HCT116 (cell line): ENCODE data around the gene CRB3. TPM values are rescaled to one million over a fixed set of nuclear protein-coding genes. Genes with fewer than 3 reads are reported as not detected.

Source experiments
- ATAC-seq: fragments of 200-7000 bp; cut with Tn5 transposase; 2 replicates; pipeline ENCODE4 v1.9.1; 2020; ENCODE audit warnings: mild to moderate bottlenecking, moderate library complexity
- BruUV-seq: library from RNA; stranded (reverse); fragments of 400-500 nt; replicated peaks from 2 replicates; lab custom pipeline; 2021; lab: Mats Ljungman, UMichigan
- CTCF ChIA-PET: fragments of 300-600 bp; sonication (Branson Sonifier 250); formaldehyde crosslinking; loops from one replicate; lab custom pipeline; 2021; ENCODE audit warnings: antibody characterized with exemption; lab: Charles Lee
- POLR2A ChIA-PET: fragments of 300-600, 350-600 bp; sonication (Branson Sonifier 250); formaldehyde crosslinking; loops from one replicate; lab custom pipeline; 2021; ENCODE audit warnings: antibody characterized with exemption; lab: Charles Lee
- RAD21 ChIA-PET, 2 experiments: fragments of 300-600 bp; sonication (Branson Sonifier 250); formaldehyde crosslinking; loops; one replicate each; lab custom pipeline; 2023; ENCODE audit warnings: low total read pairs in 2 of 2; ENCODE audit not compliant: uncharacterized antibody in 2 of 2, unreplicated experiment in 2 of 2, low non-redundant PET in 1 of 2; lab: Charles Lee
- DNase-seq: peaks from one replicate; pipeline ENCODE4 v3.0.0-alpha.2; 2010; ENCODE audit warnings: low read depth, low spot score
- H2AFZ ChIP-seq: fragments of 200-600 bp; shearing (Covaris generic), sonication (generic); 2 replicates; pipeline ENCODE4 v1.6.1; 2017; ENCODE audit warnings: low read depth, mixed run types, mixed read lengths, antibody characterized with exemption, low read length; ENCODE audit not compliant: poor library complexity, severe bottlenecking
- H3K27ac ChIP-seq: 2 replicates; pipeline ENCODE4 v1.5.1; 2012; ENCODE audit warnings: low read depth, low read length
- H3K27me3 ChIP-seq: fragments of 200-600 bp; sonication (generic); 2 replicates; pipeline ENCODE4 v1.6.1; 2016; ENCODE audit warnings: mixed run types, low read length, mixed read lengths; ENCODE audit not compliant: insufficient read depth
- H3K36me3 ChIP-seq, 2 experiments: fragments of 200-500 bp in 1 of 2; fragments of 200-600 bp in 1 of 2; sonication (Bioruptor generic) in 1 of 2; sonication (generic) in 1 of 2; 2 replicates each; pipeline versions ENCODE4 v1.5.1 to v1.6.1; 2014 to 2016; ENCODE audit warnings: low read length in 2 of 2, inconsistent platforms in 1 of 2, mixed read lengths in 1 of 2, mixed run types in 1 of 2; ENCODE audit not compliant: insufficient read depth in 2 of 2, control insufficient read depth in 1 of 2
- H3K4me1 ChIP-seq, 2 experiments: fragments of 200-600 bp in 1 of 2; sonication (generic) in 1 of 2; 2 replicates each; pipeline versions ENCODE4 v1.5.1 to v1.6.1; 2012 to 2017; ENCODE audit warnings: low read length in 2 of 2, inconsistent platforms in 1 of 2, mild to moderate bottlenecking in 1 of 2, mixed read lengths in 1 of 2, mixed run types in 1 of 2, moderate library complexity in 1 of 2; ENCODE audit not compliant: insufficient read depth in 2 of 2, control insufficient read depth in 1 of 2
- H3K4me2 ChIP-seq: fragments of 200-600 bp; sonication (generic); 2 replicates; pipeline ENCODE4 v1.6.1; 2017; ENCODE audit warnings: mixed run types, low read length, mixed read lengths
- H3K4me3 ChIP-seq, 2 experiments: fragments of 200-600 bp in 1 of 2; sonication (generic) in 1 of 2; replicated peaks in 1 of 2; 2 replicates each; pipeline ENCODE4 v1.5.1; 2011 to 2016; ENCODE audit warnings: low read length in 2 of 2, control low read depth in 1 of 2, low read depth in 1 of 2, mild to moderate bottlenecking in 1 of 2, mixed read lengths in 1 of 2, mixed run types in 1 of 2
- H3K79me2 ChIP-seq: fragments of 200-600 bp; sonication (generic); 2 replicates; pipeline ENCODE4 v1.6.1; 2017; ENCODE audit warnings: mild to moderate bottlenecking, mixed run types, low read length, moderate library complexity, mixed read lengths; ENCODE audit not compliant: insufficient read depth
- H3K9ac ChIP-seq: fragments of 200-600 bp; sonication (generic); 2 replicates; pipeline ENCODE4 v1.6.1; 2016; ENCODE audit warnings: low read length, mixed read lengths
- H3K9me2 ChIP-seq: fragments of 200-600 bp; sonication (generic), shearing (Covaris generic); 2 replicates; pipeline ENCODE4 v1.6.1; 2017; ENCODE audit warnings: mixed run types, mild to moderate bottlenecking, moderate library complexity; ENCODE audit not compliant: insufficient read depth
- H3K9me3 ChIP-seq, 2 experiments: fragments of 200-500 bp in 1 of 2; fragments of 200-600 bp in 1 of 2; sonication (Bioruptor generic) in 1 of 2; sonication (generic) in 1 of 2; 2 replicates each; pipeline ENCODE4 v1.6.1; 2014 to 2017; ENCODE audit warnings: low read length in 2 of 2, mixed read lengths in 2 of 2, inconsistent platforms in 1 of 2, low read depth in 1 of 2, mild to moderate bottlenecking in 1 of 2, mixed run types in 1 of 2, moderate library complexity in 1 of 2; ENCODE audit not compliant: control insufficient read depth in 1 of 2, insufficient read depth in 1 of 2
- H4K20me1 ChIP-seq: fragments of 200-600 bp; sonication (generic), shearing (Covaris generic); 2 replicates; pipeline ENCODE4 v1.6.1; 2017; ENCODE audit warnings: mixed run types, mild to moderate bottlenecking, moderate library complexity; ENCODE audit not compliant: insufficient read depth
- CEBPB ChIP-seq: IDR thresholded peaks from 2 replicates; pipeline ENCODE4 v1.6.1; 2012; ENCODE audit warnings: low read depth
- CTCF ChIP-seq, 3 experiments: fragments of 200-600 bp in 1 of 3; sonication (generic) in 1 of 3; IDR thresholded peaks in 2 of 3; conservative IDR thresholded peaks in 1 of 3; 2 replicates each; pipeline ENCODE4 v1.5.1; 2012 to 2017; ENCODE audit warnings: low read depth in 2 of 3, low read length in 2 of 3, antibody characterized with exemption in 1 of 3, borderline replicate concordance in 1 of 3, control low read depth in 1 of 3, mild to moderate bottlenecking in 1 of 3, mixed read lengths in 1 of 3, mixed run types in 1 of 3, moderate library complexity in 1 of 3; ENCODE audit not compliant: insufficient read depth in 1 of 3
- ELF1 ChIP-seq: IDR thresholded peaks from 2 replicates; pipeline ENCODE4 v1.6.1; 2012; ENCODE audit warnings: low read depth, borderline replicate concordance
- EZH2 ChIP-seq: fragments of 200-600 bp; sonication (generic); IDR thresholded peaks from 2 replicates; pipeline ENCODE4 v1.6.1; 2017; ENCODE audit warnings: antibody characterized with exemption, mixed run types
- FOSL1 ChIP-seq: IDR thresholded peaks from 2 replicates; pipeline ENCODE4 v1.6.1; 2012; ENCODE audit warnings: low read depth
- JUND ChIP-seq: IDR thresholded peaks from 2 replicates; pipeline ENCODE4 v1.6.1; 2012
- POLR2AphosphoS5 ChIP-seq: IDR thresholded peaks from 2 replicates; pipeline ENCODE4 v1.6.1; 2011; ENCODE audit warnings: mild to moderate bottlenecking, low read depth, low read length, moderate library complexity
- RAD21 ChIP-seq: IDR thresholded peaks from 2 replicates; pipeline ENCODE4 v1.6.1; 2012; ENCODE audit warnings: low read depth, mild to moderate bottlenecking
- SIN3A ChIP-seq: IDR thresholded peaks from 2 replicates; pipeline ENCODE4 v1.6.1; 2012; ENCODE audit warnings: low read depth
- SRF ChIP-seq: IDR thresholded peaks from 2 replicates; pipeline ENCODE4 v1.6.1; 2012; ENCODE audit warnings: low read depth
- YY1 ChIP-seq: IDR thresholded peaks from 2 replicates; pipeline ENCODE4 v1.6.1; 2011; ENCODE audit warnings: low read length, low read depth, moderate library complexity, mild to moderate bottlenecking; ENCODE audit not compliant: insufficient replicate concordance; ENCODE audit errors: extremely low read depth
- ZFX ChIP-seq: fragments of 450-650 bp; IDR thresholded peaks from 2 replicates; pipeline ENCODE4 v1.6.1; 2017
- ZNF274 ChIP-seq: fragments of 200-500 bp; sonication (Bioruptor generic); IDR thresholded peaks from 2 replicates; pipeline ENCODE4 v1.6.1; 2014; ENCODE audit warnings: mild to moderate bottlenecking, low read depth, low read length, inconsistent platforms
- intact Hi-C: fragments of 100-400 bp; cut with micrococcal nuclease; formaldehyde crosslinking; loops from 2 replicates; pipeline ENCODE4 v1.10.0; 2022
- total RNA-seq: library from RNA; stranded (reverse); gene quantifications from one replicate; pipeline ENCODE4 v1.2.1, GENCODE V29; 2021; ENCODE audit not compliant: unreplicated experiment

The CRB3 gene
- total RNA-seq, 1 experiment from 2014 or later: 40.5 TPM

DNA sequence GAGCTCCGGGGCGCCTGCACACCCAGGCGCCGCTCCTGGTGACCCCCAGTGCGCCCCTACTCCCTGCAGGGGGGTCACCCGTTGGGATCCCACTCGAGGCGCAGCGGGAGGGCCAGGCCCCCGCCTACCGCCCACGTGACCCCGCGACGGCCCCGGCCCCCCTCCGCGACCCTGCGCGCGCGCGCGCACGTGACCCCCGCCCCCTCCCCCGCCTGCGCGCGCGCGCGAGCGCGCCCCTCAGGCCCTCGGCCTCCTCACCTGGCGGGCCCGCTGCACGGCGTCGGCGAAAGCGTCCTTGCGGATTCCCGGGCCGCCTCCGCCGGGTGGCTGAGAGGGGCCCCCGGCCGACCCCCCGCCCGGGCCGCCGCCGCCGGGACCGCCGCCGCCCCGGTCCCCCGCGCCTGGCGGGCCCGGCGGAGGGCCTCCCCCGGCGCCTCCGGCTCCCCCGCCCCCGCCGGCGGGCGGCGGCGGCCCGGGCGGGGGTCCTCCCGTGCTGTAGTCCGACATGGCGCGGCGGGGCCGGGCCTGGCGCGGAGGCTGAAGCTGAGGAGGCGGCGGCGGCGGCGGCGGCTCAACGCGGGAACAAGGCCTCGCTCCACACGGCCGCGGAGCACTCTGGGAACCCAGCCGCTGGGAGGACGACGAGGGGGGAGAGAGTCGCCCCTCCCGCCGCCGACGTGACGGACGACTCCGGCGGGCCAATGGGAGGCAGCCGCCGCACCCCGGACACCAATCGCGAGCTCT lies 39.7 kb upstream of the CRB3 start, which contains the start of gene KHSRP:
Gene KHSRP (minus strand): TSS at position 617 of the 744 bp plus-strand sequence. CDS start 110 bp downstream, at position 507.
- BruUV-seq: no TSS peak
- peaks cover 8 to 26% of the 10 kb centered on the region in 2 experiments; a peak in 3 of 4 replicates for H3K4me1 ChIP-seq
- H3K27ac ChIP-seq: peak within 1 kb of the TSS; percentile 85
- no peak for TF ChIP-seq JUND
- TF ChIP-seq SRF: no peak
- TF ChIP-seq YY1: no peak
- TF ChIP-seq ZFX: peak; percentile 85
- TF ChIP-seq RAD21: no peak
- TF ChIP-seq ELF1: no peak
- no peak for TF ChIP-seq CEBPB
- TF ChIP-seq ZNF274: no peak
- TF ChIP-seq CTCF (IDR thresholded peaks at IDR 0.05 in 2 of 3, conservative IDR thresholded peaks at IDR 0.05 in 1 of 3; ENCODE audit: borderline replicate concordance in 1 of 3, insufficient read depth in 1 of 3, low read depth in 2 of 3, low read length in 2 of 3): no peak
- peak; percentile 81 for TF ChIP-seq POLR2AphosphoS5
- TF ChIP-seq EZH2: no peak
- no peak for TF ChIP-seq FOSL1
- no peak for TF ChIP-seq SIN3A
- ChIA-PET RAD21 (interaction anchor here in 1 of 2 experiments (1.1 kb wide), 1 partner anchor 31 kb away, joined by 3 read pairs; the partner anchor contains the start of gene GTF2F1), CTCF (interaction anchor here (0.9 to 1.3 kb wide), 3 partner anchors 14 to 206 kb away, joined by 3 to 4 read pairs (median 4); partner anchors contain the start of gene SLC25A23), POLR2A (interaction anchor here (1.0 to 1.6 kb wide), 3 partner anchors 14 to 106 kb away, joined by 4 to 8 read pairs (median 7); partner anchors contain the start of genes ALKBH7 and TNFSF9)
- no peaks in the 10 kb centered on the region for H3K9me3 ChIP-seq
- H3K36me3 ChIP-seq: peaks cover 25 to 34% of the 10 kb centered on the region in 2 experiments; a peak in 3 of 4 replicates
- peak within 1 kb of the TSS; percentile 96 for H3K9ac ChIP-seq
- H3K79me2 ChIP-seq: peaks cover 48% of the 10 kb centered on the region
- intact Hi-C loops: no loop called here
- no peak within 1 kb of the TSS for H2AFZ ChIP-seq
- H3K27me3 ChIP-seq: no peaks in the 10 kb centered on the region
- peak within 1 kb of the TSS; percentile 98 for H3K4me2 ChIP-seq
- H3K4me3 ChIP-seq: peak within 1 kb of the TSS; percentile 98 to 99
- DNase-seq (no peak), ATAC-seq (no peak)
- H3K9me2 ChIP-seq: no peaks in the 10 kb centered on the region
- peaks cover 39% of the 10 kb centered on the region; the same call in 1 of the 2 replicates for H4K20me1 ChIP-seq
